CD4-positive, alpha-beta T cell treated with Interleukin-17A for 1 hour (primary cell): ENCODE measurements around the gene SYNGAP1.
A peak's percentile ranks its signal among the peaks of the same experiment; 100 is the strongest.
"Not testable (repeated sequence)": the region's sequence is repeated elsewhere in the genome, so short reads cannot be mapped to it uniquely, and the experiment has no call there.

ENCODE experiments used
- DNase-seq: peaks from one replicate; pipeline ENCODE4 v3.0.0-alpha.2; 2020

The SYNGAP1 gene

GRCh38 chr6:33440649-33441309 lies 20.9 kb downstream of the SYNGAP1 start:
- no peak for DNase-seq

GRCh38 chr6:33441457-33441856 lies 21.6 kb downstream of the SYNGAP1 start:
- no peak for DNase-seq

GRCh38 chr6:33442283-33442682 lies 22.4 kb downstream of the SYNGAP1 start:
- DNase-seq: no peak

- DNase-seq: no peak
Measured at GRCh38 chr6:33443025-33443424, 23.2 kb downstream of the SYNGAP1 start.

- DNase-seq: no peak
Measured at GRCh38 chr6:33443619-33444504, 24.0 kb downstream of the SYNGAP1 start.

- DNase-seq: no peak
Measured at GRCh38 chr6:33445119-33445603, 25.3 kb downstream of the SYNGAP1 start.

GRCh38 chr6:33446356-33446755 lies 26.5 kb downstream of the SYNGAP1 start:
- no peak for DNase-seq

GRCh38 chr6:33450434-33450833 lies 30.6 kb downstream of the SYNGAP1 start:
- DNase-seq: no peak

- DNase-seq: no peak
Measured at GRCh38 chr6:33451606-33452005, 31.7 kb downstream of the SYNGAP1 start.

GRCh38 chr6:33452496-33452895 lies 32.6 kb downstream of the SYNGAP1 start:
- no peak for DNase-seq

GRCh38 chr6:33453393-33454008 lies 33.6 kb downstream of the SYNGAP1 start:
- peak; percentile 18 for DNase-seq

GRCh38 chr6:33454009-33454946 lies 34.4 kb downstream of the SYNGAP1 start, which contains the start of gene ZBTB9:
TSS of gene ZBTB9 (plus strand) at chr6:33454576. CDS start at chr6:33455101, 525 bp downstream.
- peak; percentile 97 for DNase-seq

GRCh38 chr6:33455051-33455450 lies 35.2 kb downstream of the SYNGAP1 start:
- no peak for DNase-seq

GRCh38 chr6:33456156-33456555 lies 36.3 kb downstream of the SYNGAP1 start:
- no peak for DNase-seq

- no peak for DNase-seq
Measured at GRCh38 chr6:33458676-33459075, 38.8 kb downstream of the SYNGAP1 start.

- no peak for DNase-seq
Measured at GRCh38 chr6:33459226-33459625, 39.4 kb downstream of the SYNGAP1 start.

- DNase-seq: no peak
Measured at GRCh38 chr6:33466075-33466735, 46.3 kb downstream of the SYNGAP1 start.

- DNase-seq: no peak
Measured at GRCh38 chr6:33467091-33467490, 47.2 kb downstream of the SYNGAP1 start.

- no peak for DNase-seq
Measured at GRCh38 chr6:33469661-33470060, 49.8 kb downstream of the SYNGAP1 start.

GRCh38 chr6:33477864-33478263 lies 58.0 kb downstream of the SYNGAP1 start:
- no peak for DNase-seq

GRCh38 chr6:33481192-33481591 lies 61.3 kb downstream of the SYNGAP1 start:
- DNase-seq: peak; percentile 9

- not testable (repeated sequence) for DNase-seq
Measured at GRCh38 chr6:33482620-33483019, 62.8 kb downstream of the SYNGAP1 start.
